Glutamatergic neuron (in vitro differentiated cells): ENCODE measurements around the gene PJA2. TPM values are rescaled to one million over a fixed set of nuclear protein-coding genes. Genes with fewer than 3 reads are reported as not detected.

ENCODE experiments used
- DNase-seq: peaks from one replicate; pipeline ENCODE4 v3.0.0; 2022
- H3K27ac Mint-ChIP-seq: one replicate; pipeline ENCODE4 v1.8.0; 2020; ENCODE audit warnings: mild to moderate bottlenecking, mixed read lengths, inconsistent platforms; ENCODE audit not compliant: unreplicated experiment
- H3K27me3 Mint-ChIP-seq: one replicate; pipeline ENCODE4 v1.8.0; 2020; ENCODE audit warnings: mild to moderate bottlenecking, moderate library complexity, mixed read lengths, inconsistent platforms; ENCODE audit not compliant: unreplicated experiment
- H3K36me3 Mint-ChIP-seq: one replicate; pipeline ENCODE4 v1.8.0; 2020; ENCODE audit warnings: mild to moderate bottlenecking, mixed read lengths, inconsistent platforms; ENCODE audit not compliant: unreplicated experiment
- H3K4me1 Mint-ChIP-seq: one replicate; pipeline ENCODE4 v1.8.0; 2020; ENCODE audit warnings: mild to moderate bottlenecking, low read depth, mixed read lengths, inconsistent platforms; ENCODE audit not compliant: unreplicated experiment
- H3K4me3 Mint-ChIP-seq: one replicate; pipeline ENCODE4 v1.8.0; 2020; ENCODE audit warnings: mild to moderate bottlenecking, mixed read lengths, inconsistent platforms; ENCODE audit not compliant: unreplicated experiment
- H3K9me3 Mint-ChIP-seq: one replicate; pipeline ENCODE4 v1.8.0; 2020; ENCODE audit warnings: mild to moderate bottlenecking, moderate library complexity, mixed read lengths, inconsistent platforms; ENCODE audit not compliant: unreplicated experiment
- CTCF ChIP-seq: fragments of 200-600 bp; sonication (generic); IDR thresholded peaks from one replicate; pipeline ENCODE4 v1.5.0; 2021; ENCODE audit not compliant: partially characterized antibody, unreplicated experiment
- total RNA-seq: library from RNA; stranded (reverse); fragmentation: NEBNext Ultra II Directional; extraction: Animal tissue kit (Norgen Biotek cat#: 25700); gene quantifications from one replicate; pipeline ENCODE4 v1.2.1, GENCODE V29; 2021; ENCODE audit not compliant: unreplicated experiment

PJA2 gene
- total RNA-seq, 1 donor from 2014 or later: 156 TPM

GRCh38 chr5:109365653-109366052, 44.1 kb downstream of the PJA2 start:
- no peak overlapping the region for H3K4me3 Mint-ChIP-seq
- H3K4me1 Mint-ChIP-seq: peaks cover 6% of the 10 kb centered on the region
- no peaks in the 10 kb centered on the region for H3K27me3 Mint-ChIP-seq
- peaks cover 5% of the 10 kb centered on the region for H3K9me3 Mint-ChIP-seq
- no peak for DNase-seq
- TF ChIP-seq CTCF: no peak
- no peak overlapping the region for H3K27ac Mint-ChIP-seq
- H3K36me3 Mint-ChIP-seq: peaks cover 27% of the 10 kb centered on the region

GRCh38 chr5:109364977-109365376, 44.8 kb downstream of the PJA2 start:
- no peak for DNase-seq

GRCh38 chr5:109359642-109360041, 50.1 kb downstream of the PJA2 start:
- Mint-ChIP-seq H3K4me3 (no peak overlapping the region), H3K36me3 (peaks cover 9% of the 10 kb centered on the region), H3K27me3 (no peaks in the 10 kb centered on the region)

More at GRCh38 chr5:109364977-109365376, 44.8 kb downstream of the PJA2 start:
- no peak for TF ChIP-seq CTCF
- peaks cover 27% of the 10 kb centered on the region for H3K36me3 Mint-ChIP-seq
- peaks cover 6% of the 10 kb centered on the region for H3K4me1 Mint-ChIP-seq
- no peak overlapping the region for H3K27ac Mint-ChIP-seq
- peaks cover 5% of the 10 kb centered on the region for H3K9me3 Mint-ChIP-seq
- H3K27me3 Mint-ChIP-seq: no peaks in the 10 kb centered on the region
- no peak overlapping the region for H3K4me3 Mint-ChIP-seq

GRCh38 chr5:109357807-109358206, 52.0 kb downstream of the PJA2 start:
- H3K27ac Mint-ChIP-seq: no peak overlapping the region
- no peak overlapping the region for H3K4me3 Mint-ChIP-seq
- peaks cover 2% of the 10 kb centered on the region for H3K9me3 Mint-ChIP-seq
- no peaks in the 10 kb centered on the region for H3K27me3 Mint-ChIP-seq
- DNase-seq: no peak
- H3K4me1 Mint-ChIP-seq: no peaks in the 10 kb centered on the region
- no peak for TF ChIP-seq CTCF
- H3K36me3 Mint-ChIP-seq: peaks cover 4% of the 10 kb centered on the region

More at GRCh38 chr5:109359642-109360041, 50.1 kb downstream of the PJA2 start:
- Mint-ChIP-seq H3K9me3 (peaks cover 4% of the 10 kb centered on the region), H3K27ac (no peak overlapping the region), H3K4me1 (peaks cover 3% of the 10 kb centered on the region)
- TF ChIP-seq CTCF: no peak
- no peak for DNase-seq

GRCh38 chr5:109354761-109355160, 55.0 kb downstream of the PJA2 start:
- no peak overlapping the region for H3K4me3 Mint-ChIP-seq
- H3K27me3 Mint-ChIP-seq: no peaks in the 10 kb centered on the region
- DNase-seq: no peak
- peaks cover 1% of the 10 kb centered on the region for H3K36me3 Mint-ChIP-seq
- H3K9me3 Mint-ChIP-seq: no peaks in the 10 kb centered on the region
- peaks cover under 1% of the 10 kb centered on the region for H3K4me1 Mint-ChIP-seq
- H3K27ac Mint-ChIP-seq: no peak overlapping the region
- no peak for TF ChIP-seq CTCF
